Osteoblast (primary cell): Measurements from ENCODE around the gene DNAJC12. TPM values are rescaled to one million over a fixed set of nuclear protein-coding genes. Genes with fewer than 3 reads are reported as not detected.

ENCODE experiments used
- DNase-seq: peaks from one replicate; pipeline ENCODE4 v3.0.0; 2011; ENCODE audit warnings: low spot score, mixed read lengths; ENCODE audit not compliant: insufficient read length; ENCODE audit errors: missing footprints
- H2AFZ ChIP-seq: 2 replicates; pipeline ENCODE4 v1.6.0; 2011; ENCODE audit warnings: mild to moderate bottlenecking, low read length
- H3K27ac ChIP-seq: 2 replicates; pipeline ENCODE4 v1.5.1; 2011; ENCODE audit warnings: mild to moderate bottlenecking, low read depth, low read length, moderate library complexity
- H3K27me3 ChIP-seq: 2 replicates; pipeline ENCODE4 v1.6.0; 2012; ENCODE audit warnings: mild to moderate bottlenecking, control low read depth, inconsistent platforms, low read length, moderate library complexity; ENCODE audit not compliant: insufficient read depth
- H3K36me3 ChIP-seq: 2 replicates; pipeline ENCODE4 v1.5.1; 2011; ENCODE audit warnings: mild to moderate bottlenecking, low read length, control low read depth, moderate library complexity; ENCODE audit not compliant: insufficient read depth
- H3K4me1 ChIP-seq: 2 replicates; pipeline ENCODE4 v1.5.1; 2011; ENCODE audit warnings: mild to moderate bottlenecking, low read length, control low read depth, moderate library complexity; ENCODE audit not compliant: insufficient read depth
- H3K4me2 ChIP-seq: 2 replicates; pipeline ENCODE4 v1.6.0; 2011; ENCODE audit warnings: mild to moderate bottlenecking, low read length; ENCODE audit not compliant: insufficient read depth
- H3K4me3 ChIP-seq: fragments of 200-600 bp; sonication (generic); 3 replicates; pipeline ENCODE4 v1.5.1; 2012; ENCODE audit warnings: mild to moderate bottlenecking, low read length, inconsistent platforms; ENCODE audit not compliant: insufficient read depth
- H3K79me2 ChIP-seq: 2 replicates; pipeline ENCODE4 v1.6.0; 2012; ENCODE audit warnings: mild to moderate bottlenecking, low read length, control low read depth, inconsistent platforms; ENCODE audit not compliant: insufficient read depth
- H3K9me3 ChIP-seq: 2 replicates; pipeline ENCODE4 v1.5.1; 2011; ENCODE audit warnings: low read depth, low read length, control low read depth
- H4K20me1 ChIP-seq: 2 replicates; pipeline ENCODE4 v1.6.0; 2012; ENCODE audit warnings: mild to moderate bottlenecking, low read length, control low read depth; ENCODE audit not compliant: insufficient read depth
- total RNA-seq: library from RNA; depleted of rRNA; stranded (reverse); fragments of >200 nt; gene quantifications from 2 replicates; pipeline ENCODE4 v1.2.3, GENCODE V29; 2012
- TF ChIP-seq, protein P1 (sequence below): IDR thresholded peaks from 2 replicates; pipeline ENCODE4 v1.5.1; 2011; ENCODE audit warnings: mild to moderate bottlenecking, low read depth, low read length, moderate library complexity; ENCODE audit errors: extremely low read depth

Gene DNAJC12
- total RNA-seq, 1 donor, result 4.0 TPM

DNA sequence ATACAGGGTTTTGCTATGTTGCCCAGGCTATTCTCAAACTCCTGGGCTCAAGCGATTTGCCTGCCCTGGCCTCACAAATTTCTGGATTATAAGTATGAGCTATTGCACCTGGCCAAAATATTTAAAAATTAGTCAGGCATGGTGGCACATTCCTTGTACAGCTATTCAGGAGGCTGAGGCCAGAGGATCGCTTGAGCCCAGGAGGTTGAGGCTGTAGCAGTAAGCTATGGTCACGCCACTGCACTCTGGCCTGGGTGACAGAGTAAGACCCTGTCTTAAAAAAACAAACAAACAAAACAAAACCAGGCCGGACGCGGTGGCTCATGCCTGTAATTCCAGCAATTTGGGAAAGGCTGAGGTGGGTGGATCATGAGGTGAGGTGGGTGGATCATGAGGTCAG is 32.0 kb upstream of the DNAJC12 start:
- H2AFZ ChIP-seq, result no peak overlapping the region
- H3K4me2 ChIP-seq, result no peak overlapping the region
- no peaks in the 10 kb centered on the region for H3K27me3 ChIP-seq
- no peaks in the 10 kb centered on the region for H3K9me3 ChIP-seq
- H3K36me3 ChIP-seq, result no peaks in the 10 kb centered on the region
- H3K27ac ChIP-seq, result no peak overlapping the region
- H4K20me1 ChIP-seq, result no peaks in the 10 kb centered on the region
- H3K4me3 ChIP-seq, result no peak overlapping the region
- no peak for DNase-seq
- no peaks in the 10 kb centered on the region for H3K4me1 ChIP-seq
- TF ChIP-seq, protein P1, sequence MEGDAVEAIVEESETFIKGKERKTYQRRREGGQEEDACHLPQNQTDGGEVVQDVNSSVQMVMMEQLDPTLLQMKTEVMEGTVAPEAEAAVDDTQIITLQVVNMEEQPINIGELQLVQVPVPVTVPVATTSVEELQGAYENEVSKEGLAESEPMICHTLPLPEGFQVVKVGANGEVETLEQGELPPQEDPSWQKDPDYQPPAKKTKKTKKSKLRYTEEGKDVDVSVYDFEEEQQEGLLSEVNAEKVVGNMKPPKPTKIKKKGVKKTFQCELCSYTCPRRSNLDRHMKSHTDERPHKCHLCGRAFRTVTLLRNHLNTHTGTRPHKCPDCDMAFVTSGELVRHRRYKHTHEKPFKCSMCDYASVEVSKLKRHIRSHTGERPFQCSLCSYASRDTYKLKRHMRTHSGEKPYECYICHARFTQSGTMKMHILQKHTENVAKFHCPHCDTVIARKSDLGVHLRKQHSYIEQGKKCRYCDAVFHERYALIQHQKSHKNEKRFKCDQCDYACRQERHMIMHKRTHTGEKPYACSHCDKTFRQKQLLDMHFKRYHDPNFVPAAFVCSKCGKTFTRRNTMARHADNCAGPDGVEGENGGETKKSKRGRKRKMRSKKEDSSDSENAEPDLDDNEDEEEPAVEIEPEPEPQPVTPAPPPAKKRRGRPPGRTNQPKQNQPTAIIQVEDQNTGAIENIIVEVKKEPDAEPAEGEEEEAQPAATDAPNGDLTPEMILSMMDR, result no peak
- no peaks in the 10 kb centered on the region for H3K79me2 ChIP-seq

DNA sequence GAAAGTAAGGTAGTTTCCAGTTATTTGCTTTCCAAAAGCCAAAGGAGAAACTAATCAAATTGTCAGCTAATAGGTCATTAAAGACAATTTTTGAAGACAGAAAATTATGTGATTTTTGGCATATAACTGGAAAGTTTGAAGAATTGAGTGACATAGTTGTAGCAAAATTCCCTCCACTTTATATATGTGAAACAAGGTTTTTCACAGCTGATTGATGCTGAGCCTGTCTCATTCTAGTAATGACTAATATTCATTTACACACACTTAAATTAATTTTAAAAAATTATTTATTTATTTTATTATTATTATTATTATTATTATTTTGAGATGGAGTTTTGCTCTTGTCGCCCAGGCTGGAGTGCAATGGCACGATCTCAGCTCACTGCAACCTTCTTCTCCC is 30.1 kb upstream of the DNAJC12 start:
- Histone ChIP-seq H3K4me2 (no peak overlapping the region), H4K20me1 (no peaks in the 10 kb centered on the region), H3K27me3 (no peaks in the 10 kb centered on the region), H3K79me2 (no peaks in the 10 kb centered on the region), H3K36me3 (no peaks in the 10 kb centered on the region), H3K9me3 (no peaks in the 10 kb centered on the region), H3K4me1 (no peaks in the 10 kb centered on the region), H3K27ac (no peak overlapping the region), H2AFZ (no peak overlapping the region), H3K4me3 (no peak overlapping the region)
- TF ChIP-seq, protein P1, result no peak
- DNase-seq, result no peak

DNA sequence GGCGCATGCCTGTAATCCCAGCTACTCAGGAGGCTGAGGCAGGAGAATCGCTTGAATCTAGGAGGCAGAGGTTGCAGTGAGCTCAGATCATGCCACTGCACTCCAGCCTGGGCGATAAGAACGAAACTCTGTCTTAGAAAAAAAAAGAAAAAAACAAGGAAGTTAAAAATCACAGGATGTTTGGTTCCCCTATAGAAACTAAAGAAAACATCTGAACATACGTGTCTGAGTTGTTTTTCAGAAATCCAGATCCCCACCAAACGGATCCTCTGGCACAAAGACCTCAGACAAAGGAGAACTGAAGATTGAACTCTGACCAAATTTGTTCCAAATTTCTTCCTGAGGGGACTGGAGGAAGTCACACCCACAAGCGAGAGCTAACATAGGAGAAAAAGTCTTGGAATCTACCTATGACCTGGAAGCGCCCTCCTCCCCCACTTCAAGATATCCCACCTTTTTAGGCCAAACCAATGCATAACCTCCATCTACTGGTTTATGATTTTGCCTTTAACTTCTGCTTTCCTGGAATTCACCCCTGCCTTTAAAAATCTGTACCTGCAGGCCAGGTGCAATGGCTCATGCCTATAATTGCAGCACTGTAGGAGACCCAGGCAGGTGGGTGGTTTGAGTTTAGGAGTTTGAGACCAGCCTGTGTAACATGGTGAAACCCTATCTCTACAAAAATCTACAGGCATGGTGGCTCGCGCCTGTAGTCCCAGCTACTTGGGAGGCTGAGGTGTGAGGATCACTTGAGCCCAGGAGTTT is 26.8 kb upstream of the DNAJC12 start:
- Histone ChIP-seq H2AFZ (no peak overlapping the region), H3K9me3 (no peaks in the 10 kb centered on the region), H3K27ac (no peak overlapping the region), H4K20me1 (no peaks in the 10 kb centered on the region), H3K27me3 (no peaks in the 10 kb centered on the region), H3K36me3 (no peaks in the 10 kb centered on the region), H3K79me2 (no peaks in the 10 kb centered on the region), H3K4me3 (no peak overlapping the region), H3K4me1 (no peaks in the 10 kb centered on the region), H3K4me2 (no peak overlapping the region)
- no peak for DNase-seq
- TF ChIP-seq, protein P1, result no peak

DNA sequence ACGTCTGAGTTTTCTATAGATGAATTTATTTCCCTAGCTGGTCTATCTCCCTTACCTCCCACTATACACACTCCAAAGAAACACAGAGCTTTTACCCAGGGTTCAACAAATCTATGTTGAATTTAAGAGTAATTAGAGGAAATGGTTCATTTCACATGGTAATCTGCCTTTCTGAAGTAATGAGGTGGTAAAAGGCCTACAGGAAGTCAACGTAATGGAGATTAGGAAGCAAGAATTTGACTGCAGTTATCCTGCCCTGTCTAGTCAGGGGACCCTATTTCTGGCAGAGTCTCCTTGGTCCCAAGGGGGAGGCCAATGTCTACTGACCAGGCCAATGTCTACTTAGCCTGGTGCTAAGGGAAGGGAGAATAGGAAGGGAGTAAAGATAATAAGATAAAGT is 25.1 kb upstream of the DNAJC12 start:
- TF ChIP-seq, protein P1, result no peak
- no peaks in the 10 kb centered on the region for H3K4me1 ChIP-seq
- no peak for DNase-seq

More for the DNA sequence above, 25.1 kb upstream of the DNAJC12 start:
- Histone ChIP-seq H4K20me1 (no peaks in the 10 kb centered on the region), H3K79me2 (no peaks in the 10 kb centered on the region), H3K9me3 (no peaks in the 10 kb centered on the region), H3K36me3 (no peaks in the 10 kb centered on the region), H3K4me2 (no peak overlapping the region), H3K27me3 (no peaks in the 10 kb centered on the region), H2AFZ (no peak overlapping the region), H3K4me3 (no peak overlapping the region), H3K27ac (no peak overlapping the region)
